Endometrial microvascular endothelial cells (primary cell): ENCODE data around the gene LY6G6D. TPM values are rescaled to one million over a fixed set of nuclear protein-coding genes. Genes with fewer than 3 reads are reported as not detected.

Experiments used
- in situ Hi-C: cut with HindIII; loops from 2 replicates; pipeline ENCODE4 v1.10.0; 2017; ENCODE audit warnings: low sequenced_read_pairs, low pct_unique_long_range_greater_than_20kb; ENCODE audit errors: inconsistent ontology term
- total RNA-seq: library from RNA; depleted of rRNA; stranded (reverse); fragments of >200 nt; gene quantifications from one replicate; pipeline ENCODE4 v1.2.3, GENCODE V29; 2015; ENCODE audit errors: inconsistent ontology term

The LY6G6D gene, protein sequence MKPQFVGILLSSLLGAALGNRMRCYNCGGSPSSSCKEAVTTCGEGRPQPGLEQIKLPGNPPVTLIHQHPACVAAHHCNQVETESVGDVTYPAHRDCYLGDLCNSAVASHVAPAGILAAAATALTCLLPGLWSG
- total RNA-seq, result not detected

DNA sequence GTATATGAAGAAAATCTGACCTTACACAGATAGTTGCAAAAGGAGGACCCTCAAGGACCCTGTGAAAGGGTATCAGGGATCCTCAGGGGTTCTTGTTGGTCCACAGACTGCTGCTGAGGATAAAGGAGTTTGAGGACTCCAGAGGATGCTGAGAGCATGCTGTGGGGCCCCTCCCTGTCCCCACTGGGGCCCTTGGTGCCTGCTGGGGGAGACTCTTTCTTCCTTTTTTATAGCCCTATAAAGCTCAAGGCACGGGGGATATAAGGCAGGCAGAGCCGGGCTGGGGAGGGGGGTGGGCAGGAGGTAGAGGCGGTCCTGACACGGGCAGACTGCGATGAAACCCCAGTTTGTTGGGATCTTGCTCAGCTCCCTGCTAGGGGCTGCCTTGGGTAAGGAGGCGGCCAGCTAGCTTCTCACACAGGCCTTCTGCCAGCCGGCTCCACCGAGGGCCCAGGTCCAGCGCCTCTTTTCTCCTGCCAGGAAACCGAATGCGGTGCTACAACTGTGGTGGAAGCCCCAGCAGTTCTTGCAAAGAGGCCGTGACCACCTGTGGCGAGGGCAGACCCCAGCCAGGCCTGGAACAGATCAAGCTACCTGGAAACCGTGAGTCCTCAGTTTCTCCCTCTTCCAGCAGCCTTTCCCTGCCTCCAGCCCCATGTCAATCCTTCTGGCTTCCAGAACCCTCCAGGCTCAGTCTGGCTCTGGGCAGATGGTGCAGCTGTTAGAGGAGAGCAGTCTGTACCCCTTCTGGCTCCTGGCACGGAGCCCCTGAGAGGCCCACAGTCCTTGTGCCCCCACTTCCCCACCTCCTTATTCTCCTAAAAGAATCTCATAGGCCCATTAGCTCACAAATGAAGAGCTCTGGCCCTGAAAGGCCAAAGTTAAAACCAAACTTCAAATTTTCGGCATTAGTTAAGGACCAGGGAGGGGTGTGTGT is at the start of gene LY6G6D:
TSS of gene LY6G6D (plus strand) at position 327 of the 937 bp plus-strand sequence. CDS start at position 335, 8 bp downstream.
- in situ Hi-C loops, result no loop called here

DNA sequence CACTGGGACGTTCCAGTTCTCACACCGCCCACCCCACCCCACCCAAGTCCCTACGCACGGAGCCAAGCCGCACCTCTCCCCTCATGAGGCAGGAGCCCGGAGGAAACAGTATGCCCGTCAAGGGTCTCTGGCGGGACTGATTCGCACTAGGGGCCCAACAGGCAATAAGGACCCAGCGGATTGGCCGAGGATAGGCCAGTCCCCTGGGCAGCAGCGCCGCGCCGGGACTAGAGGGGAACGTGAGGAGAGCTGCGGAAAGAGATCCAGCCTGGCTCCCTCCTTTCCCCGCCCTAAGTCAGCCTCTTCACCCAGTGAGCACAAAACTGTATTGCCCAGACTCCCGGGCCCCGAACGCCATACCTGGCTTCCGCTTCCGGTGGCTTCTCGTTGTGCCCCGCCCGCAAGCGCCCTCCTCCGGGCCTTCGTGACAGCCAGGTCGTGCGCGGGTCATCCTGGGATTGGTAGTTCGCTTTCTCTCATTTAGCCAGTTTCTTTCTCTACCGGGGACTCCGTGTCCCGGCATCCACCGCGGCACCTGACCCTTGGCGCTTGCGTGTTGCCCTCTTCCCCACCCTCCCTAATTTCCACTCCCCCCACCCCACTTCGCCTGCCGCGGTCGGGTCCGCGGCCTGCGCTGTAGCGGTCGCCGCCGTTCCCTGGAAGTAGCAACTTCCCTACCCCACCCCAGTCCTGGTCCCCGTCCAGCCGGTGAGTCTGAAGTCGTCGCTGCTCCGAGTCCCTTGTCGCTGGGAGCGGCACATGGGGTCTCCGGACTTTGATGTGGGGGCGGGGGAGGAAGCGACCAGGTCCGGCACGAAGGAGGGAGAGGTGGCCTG is 49.4 kb upstream of the LY6G6D start, which contains the start of gene CSNK2B:
TSS of gene CSNK2B (plus strand) at position 580 of the 836 bp plus-strand sequence. CDS start 752 bp downstream, outside the sequence.
- in situ Hi-C loops, result no loop called here

DNA sequence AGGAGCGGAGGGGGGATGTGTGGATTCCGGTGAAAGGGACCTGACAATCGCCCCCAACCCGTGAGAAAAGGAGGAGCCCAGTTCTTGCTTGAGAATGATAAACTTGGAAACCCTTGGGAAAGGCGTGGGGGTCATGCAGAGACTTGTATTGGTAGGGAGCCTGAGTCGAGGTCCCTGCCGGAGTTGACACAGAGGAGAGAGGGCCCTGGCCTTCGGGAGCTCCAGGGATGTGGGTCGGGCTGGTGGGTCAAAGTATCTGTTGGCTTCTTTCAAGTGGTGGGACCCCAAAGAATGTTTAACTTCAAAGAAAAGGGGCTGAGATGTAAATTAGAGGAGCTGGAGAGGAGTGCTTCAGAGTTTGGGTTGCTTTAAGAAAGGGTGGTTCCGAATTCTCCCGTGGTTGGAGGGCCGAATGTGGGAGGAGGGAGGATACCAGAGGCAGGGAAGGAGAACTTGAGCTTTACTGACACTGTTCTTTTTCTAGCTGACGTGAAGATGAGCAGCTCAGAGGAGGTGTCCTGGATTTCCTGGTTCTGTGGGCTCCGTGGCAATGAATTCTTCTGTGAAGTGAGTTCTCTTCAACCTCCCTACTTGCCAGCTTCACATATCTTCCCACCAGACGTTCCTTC is 48.7 kb upstream of the LY6G6D start:
- in situ Hi-C loops, result no loop called here

DNA sequence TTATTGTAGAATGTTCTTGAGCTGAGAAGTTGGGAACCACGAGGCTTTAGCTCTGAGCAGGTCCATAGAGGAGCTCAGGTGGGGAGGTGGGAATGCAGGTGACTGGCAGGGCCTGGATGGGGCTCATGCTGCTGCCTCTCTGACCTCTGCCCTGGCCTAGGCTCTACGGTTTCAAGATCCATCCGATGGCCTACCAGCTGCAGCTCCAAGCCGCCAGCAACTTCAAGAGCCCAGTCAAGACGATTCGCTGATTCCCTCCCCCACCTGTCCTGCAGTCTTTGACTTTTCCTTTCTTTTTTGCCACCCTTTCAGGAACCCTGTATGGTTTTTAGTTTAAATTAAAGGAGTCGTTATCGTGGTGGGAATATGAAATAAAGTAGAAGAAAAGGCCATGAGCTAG is 45.5 kb upstream of the LY6G6D start, which contains the start of gene LY6G5B:
TSS of gene LY6G5B (plus strand) at position 301 of the 400 bp plus-strand sequence. CDS start 975 bp downstream, outside the sequence.
- in situ Hi-C loops, result no loop called here

DNA sequence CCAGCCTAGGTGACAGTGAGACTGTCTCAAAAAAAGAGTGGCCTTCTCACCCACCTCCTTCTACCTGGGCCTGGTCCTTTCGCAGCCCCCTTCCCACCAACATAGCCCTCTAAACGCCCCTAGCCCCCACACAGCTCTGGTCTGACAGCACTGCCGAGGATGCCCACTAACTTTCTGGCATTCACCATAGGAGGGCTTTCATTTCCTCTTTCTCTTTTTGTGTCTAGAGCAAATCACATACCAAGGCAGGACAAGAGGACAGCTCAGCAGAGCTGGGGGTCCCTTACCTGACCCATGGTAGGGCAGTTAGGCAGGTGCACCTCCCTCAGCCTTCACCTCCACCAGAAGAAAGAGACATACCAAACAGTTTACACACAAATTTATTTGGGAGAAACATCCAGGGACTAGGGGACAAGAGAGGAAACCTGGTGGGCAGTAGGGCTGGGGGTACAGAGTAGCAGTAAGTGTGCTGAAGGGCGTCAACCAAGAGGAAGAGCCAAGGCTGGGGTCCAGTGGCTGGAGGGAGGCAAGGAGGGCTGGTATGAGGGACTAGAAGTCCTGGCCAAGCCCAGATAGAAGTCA is 38.7 kb upstream of the LY6G6D start:
- in situ Hi-C loops, result no loop called here

DNA sequence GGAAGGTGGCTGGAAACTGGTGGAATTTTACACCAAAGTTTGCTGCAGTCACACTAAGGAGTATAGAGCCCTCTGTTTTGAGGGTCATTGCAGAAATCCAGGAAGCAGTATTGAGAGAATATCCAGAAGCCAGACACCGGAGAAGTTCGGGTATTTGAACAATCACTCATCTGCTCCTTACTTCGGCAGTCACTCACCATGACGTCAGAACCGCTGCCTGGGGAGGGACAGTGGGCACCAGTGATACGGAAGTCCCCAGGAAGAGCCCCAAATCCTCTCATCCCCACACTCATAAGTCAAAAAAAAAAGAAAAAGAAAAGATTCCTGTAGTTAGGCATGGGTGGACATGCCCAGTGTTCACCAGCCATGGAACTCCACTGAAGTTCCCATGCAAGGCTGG is 38.2 kb upstream of the LY6G6D start:
- in situ Hi-C loops, result no loop called here

DNA sequence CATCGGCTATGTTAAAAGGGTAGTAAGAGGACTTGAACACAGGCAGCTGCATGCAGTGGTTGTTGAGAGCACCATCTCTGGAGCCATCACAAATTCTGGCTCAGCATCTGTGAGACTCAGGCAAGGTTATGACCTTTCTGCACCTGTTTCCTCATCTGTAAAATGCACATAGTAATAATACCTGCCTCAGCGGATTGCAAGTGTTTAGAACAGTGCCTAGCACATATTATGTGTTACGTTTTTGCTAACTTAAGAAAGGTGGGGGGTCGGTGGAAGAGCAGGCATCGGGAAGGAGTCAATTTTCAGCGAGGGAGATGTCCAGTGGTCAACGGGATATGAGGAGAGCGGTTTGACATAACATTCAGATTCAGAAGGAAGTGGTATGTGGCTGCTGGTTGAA is 37.2 kb upstream of the LY6G6D start:
- in situ Hi-C loops, result no loop called here

DNA sequence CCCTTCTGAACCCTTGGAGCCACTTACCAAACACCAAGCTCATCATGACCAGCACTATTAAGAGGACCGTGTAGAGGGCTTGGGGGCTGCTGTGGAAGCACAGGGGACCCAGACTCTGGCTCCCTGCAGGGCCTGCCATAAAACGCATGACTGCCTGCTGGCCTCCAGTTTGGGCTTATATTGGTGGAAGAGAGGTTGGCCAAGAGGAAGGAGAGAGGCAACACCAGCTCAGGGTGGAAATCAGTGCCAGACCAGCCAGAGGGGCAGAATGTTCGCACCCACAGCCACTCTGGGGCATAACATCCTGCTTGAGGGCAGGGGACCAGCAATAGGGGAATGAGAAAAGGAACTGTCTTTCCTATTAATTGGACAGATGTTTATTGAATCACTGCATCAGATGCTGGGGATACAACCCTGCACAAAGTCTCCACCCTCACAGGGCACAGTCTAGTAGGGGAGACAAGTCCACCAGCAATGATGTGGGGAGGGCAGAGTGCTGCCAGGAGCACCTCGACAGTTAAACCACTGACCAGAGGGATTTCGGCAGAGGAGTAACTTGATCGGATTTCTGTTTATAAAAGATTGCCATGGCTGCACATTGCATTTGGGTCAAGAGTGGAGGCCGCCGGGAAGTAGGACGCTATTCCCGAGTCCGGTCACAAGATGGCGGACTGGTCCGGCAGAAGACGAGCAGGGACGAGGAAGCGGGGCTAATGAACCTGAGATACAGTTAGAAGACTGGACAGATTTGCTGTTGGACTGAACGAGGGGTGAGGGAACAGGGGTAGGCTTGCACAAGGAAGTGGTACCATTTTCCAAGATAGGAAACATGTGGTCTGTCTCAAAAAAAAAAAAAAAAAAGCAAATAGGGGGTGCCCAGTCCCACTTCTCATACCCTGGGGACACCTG is 34.7 kb upstream of the LY6G6D start, which contains the start of gene LY6G5C:
TSS of gene LY6G5C (minus strand) at position 842 of the 909 bp plus-strand sequence. CDS start at position 148, 694 bp downstream.
- in situ Hi-C loops, result no loop called here

DNA sequence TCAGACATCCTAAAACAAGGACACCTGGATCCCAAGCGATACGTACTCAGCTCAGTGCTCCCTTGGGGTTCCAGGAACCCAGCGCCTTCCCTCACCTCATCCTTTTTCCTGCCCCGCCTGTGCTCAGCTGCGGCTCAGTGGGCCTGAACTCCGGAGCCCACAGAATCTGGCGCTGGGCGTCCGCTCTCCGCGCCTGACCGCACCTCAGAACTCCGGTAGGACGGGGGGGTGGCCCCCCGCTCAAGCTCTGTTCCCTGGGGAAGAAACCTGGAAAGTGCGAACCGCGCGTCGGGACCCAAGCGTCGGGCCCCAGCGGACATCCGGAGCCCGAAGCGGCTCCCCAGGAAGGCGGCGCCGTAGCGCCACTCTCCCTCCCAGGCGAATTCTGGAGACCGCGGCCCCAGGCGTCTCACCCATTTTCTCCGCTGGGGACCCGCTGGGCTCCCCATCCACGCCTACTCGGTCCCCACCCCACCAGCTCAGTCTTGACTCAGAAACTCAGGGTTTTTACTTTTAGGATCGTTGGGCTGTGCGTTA is 33.9 kb upstream of the LY6G6D start:
- in situ Hi-C loops, result no loop called here

DNA sequence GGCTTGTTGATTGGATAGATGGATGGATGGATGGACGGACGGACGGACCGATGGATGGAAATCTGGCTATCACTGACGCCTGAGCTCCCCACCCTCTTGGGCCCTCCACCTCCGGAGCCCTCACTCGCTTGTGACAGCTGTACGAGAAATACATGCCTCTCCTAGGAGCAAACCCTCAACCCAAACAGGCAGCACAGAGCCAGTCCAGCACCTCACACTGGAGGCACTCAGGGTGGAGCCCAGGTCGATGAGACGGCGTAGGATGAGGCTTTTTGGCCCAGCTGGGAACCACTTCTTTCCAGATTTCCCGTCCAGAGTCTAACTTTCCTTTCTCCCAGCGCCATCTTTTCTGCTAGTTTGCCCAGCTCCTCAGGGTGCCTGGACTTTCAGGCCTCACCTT is 31.6 kb upstream of the LY6G6D start:
- in situ Hi-C loops, result no loop called here

DNA sequence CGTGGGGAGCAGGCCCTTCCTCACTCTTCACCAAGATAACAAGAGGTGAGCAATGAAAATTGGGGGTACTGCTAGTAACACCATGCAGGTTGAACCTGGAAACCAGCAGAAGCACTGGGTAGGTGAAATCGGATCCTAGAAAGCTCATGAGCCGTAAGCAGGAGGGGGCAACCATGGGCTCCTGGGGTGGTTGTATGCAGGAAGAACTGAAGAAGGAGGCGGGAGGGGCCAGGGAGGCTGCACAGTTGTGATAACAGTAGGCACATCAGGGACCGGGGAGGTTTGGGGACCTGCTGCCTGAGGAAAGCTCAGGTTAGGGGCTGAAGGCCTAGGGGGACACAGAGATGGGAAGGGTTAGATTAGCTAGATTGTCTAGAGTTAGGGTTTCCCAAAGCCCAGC is 28.7 kb upstream of the LY6G6D start:
- in situ Hi-C loops, result no loop called here

DNA sequence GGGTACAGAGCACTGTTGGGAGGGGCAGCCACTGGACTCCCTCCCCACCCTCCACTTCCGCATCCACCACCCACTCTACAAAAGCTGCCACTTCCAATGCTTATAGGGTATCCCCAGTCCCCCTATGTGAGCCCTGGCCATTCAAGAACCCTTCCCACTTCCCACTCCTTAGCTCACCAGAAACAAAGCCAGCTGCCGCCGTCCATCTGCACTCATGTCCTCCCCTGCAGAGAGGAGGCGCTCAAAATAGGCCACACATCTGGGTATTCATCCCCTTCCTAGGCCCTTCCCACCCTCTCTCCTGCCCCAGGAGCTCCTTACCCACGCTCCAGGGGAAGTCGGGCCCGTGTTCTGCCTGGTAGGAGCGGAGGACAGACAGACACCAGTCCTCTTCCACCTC is 27.8 kb upstream of the LY6G6D start:
- in situ Hi-C loops, result no loop called here

DNA sequence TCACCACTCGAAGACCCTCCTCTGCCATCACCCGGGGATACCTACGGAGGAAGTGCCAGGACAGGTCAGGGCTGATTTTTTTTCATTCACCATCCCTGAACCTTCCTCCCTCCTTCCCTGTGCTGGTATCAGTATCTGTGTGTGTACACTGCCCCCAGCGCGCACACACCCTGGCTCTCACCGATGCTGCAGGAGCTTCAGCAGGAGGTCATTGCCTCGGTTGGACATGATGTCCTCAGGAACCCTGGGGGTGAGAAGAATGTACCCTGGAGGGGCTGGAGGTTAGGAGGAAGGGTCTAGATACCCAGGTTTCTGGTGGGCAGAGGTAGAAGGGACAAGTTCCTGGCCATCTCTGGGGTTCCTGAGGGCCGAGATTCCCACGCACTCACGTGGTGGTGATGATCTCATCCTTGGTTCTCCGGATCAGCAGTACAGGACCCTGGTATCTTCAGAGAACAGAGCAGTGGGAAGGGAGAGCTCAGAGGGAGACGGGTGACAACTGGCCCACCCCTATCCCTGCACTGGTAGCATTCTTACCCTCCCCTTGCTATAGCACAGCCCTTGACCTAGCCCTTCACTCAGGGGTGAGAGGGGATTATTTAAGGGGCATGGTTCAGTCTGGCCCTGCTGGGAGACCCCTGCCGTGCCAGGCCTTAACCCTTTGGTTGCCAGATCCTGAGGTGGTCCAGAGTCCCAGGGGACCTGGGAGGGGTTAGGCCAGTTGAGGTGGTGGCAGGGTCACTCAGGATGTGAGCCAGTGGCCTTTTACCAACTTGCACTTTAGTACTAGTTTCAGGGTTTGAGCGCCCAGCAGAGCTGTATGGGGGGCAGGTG is 27.1 kb upstream of the LY6G6D start:
- in situ Hi-C loops, result no loop called here

DNA sequence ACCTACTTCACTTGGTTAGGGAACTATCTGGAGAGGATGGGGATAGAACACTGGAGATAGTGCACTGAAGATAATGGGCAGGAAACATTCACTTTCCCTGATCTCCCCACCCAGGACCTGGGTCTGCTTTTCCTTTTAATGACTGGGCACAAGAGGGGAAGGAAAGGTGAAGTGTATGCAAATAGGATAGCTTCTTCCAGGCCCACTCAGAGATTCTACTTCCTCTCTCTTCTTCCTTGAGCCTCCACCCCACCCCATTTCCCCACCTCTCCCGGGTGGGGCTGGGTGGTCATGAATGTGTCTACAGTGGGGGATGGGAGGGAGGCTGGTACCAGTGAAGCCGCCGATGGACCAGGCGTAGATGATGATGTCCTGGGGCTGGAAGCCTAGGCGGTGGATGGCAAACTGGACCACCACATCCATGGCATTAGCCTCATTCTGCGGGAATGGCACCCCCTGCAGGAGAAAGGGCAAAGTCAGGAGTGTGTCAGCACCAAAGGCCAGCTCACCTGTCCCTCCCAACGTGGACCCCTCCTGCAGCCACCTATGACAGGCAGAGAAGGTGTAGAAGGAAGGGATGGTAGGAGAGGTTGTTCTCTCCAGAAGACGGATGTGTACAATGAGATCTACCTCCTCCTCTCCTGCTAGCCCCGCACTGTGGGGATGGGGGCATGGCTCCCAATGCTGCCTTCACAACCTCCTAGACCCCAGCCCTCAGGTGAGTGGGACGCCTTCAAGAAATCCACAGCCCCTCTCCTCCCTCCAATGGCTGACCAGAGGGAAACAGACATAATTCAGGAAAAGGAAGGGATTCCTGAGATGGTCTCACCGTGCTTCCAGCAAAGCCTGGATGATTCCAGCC is 25.7 kb upstream of the LY6G6D start:
- in situ Hi-C loops, result no loop called here

DNA sequence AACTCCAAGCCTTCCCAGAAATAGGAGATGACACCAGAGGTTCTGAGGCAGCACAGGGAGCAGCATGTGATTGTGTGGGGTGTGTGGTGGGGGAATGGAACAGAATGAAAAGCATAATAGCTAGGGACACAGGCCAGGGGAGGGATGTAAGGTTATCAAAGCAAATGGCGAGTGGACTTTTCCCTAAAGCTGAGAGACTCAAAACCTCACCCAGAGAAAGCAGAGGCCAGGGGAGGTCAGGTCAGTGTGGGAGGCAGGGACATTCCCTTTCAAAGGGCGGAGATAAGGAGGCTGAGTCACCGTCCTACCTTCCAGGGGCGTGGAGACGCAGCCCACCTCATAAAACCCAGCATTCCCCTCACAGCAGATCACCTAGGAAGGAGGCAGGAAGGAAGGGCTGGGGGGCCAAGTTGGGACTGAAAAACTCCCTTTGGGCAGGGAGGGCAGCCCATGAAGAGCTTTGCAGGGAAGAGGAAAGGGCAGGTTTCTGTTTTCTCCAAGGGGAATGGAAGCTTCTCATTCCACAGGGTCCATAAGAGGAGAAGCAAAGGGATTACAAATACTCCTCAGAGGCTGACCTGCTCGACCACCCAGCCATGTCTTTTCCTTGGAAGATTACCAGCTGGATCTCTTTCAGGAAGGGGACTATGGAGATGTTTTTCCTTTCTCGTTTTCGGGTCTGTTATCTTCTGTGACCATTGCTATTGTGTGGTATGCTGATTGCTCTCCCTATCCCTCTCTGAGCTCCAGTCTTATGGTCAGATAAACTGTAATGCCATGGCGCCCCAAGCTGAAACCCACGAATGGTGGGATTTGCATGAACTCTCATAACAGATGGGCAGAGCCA is 24.7 kb upstream of the LY6G6D start:
- in situ Hi-C loops, result no loop called here
